Stimulated activated CD8-positive, alpha-beta memory T cell treated with anti-CD3 and anti-CD28 coated beads, Interleukin-7, amount 100 ng/mL, for 1 hour (primary cell): ENCODE measurements around the gene ITM2C.
A peak's percentile ranks its signal among the peaks of the same experiment; 100 is the strongest.

ENCODE experiments used
- DNase-seq, 2 donors: peaks; one replicate each; pipeline ENCODE4 v3.0.0-alpha.2; 2020; ENCODE audit warnings: low read depth in 2 of 2

Gene ITM2C

DNA sequence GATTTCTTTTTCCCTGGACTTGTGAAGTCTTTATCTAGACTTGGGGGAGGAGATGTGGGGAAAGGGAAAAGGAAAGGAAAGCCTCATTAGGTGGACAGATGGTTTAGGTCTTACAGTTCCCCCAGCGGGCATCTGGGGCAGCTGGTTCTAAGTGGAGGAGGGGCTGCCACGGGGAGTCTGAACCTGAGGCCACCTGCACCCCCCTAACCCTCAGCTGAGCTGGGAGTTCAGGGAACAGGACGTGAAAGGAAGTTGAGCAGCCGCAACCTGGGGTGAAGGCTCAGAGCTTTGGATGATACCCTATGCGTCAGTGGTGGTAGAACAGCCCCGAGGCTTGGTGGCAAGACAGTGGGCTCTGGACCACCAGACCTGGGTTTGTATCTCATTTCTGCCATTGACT is 26.8 kb downstream of the ITM2C start:
- DNase-seq = no peak

DNA sequence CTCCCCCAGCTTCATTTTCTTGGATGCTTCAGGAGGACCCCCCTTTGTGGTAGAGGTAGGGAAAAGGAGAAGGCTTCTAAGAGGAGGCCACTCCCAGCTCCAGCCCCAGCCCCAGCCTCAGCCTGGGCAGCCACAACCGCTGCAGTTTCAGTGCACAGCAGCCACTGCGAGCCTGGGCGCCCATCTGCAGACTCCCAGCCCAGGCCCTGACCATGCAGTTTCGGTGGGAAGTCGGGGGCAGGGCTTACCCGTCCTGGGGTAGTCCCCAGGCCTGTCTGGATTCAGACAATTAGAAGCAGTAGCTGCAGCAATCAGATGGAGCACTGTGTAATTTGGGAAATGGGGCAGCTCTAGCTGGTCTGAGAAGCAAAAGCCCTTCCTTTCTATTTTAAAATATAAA is 28.6 kb downstream of the ITM2C start:
- DNase-seq = no peak

DNA sequence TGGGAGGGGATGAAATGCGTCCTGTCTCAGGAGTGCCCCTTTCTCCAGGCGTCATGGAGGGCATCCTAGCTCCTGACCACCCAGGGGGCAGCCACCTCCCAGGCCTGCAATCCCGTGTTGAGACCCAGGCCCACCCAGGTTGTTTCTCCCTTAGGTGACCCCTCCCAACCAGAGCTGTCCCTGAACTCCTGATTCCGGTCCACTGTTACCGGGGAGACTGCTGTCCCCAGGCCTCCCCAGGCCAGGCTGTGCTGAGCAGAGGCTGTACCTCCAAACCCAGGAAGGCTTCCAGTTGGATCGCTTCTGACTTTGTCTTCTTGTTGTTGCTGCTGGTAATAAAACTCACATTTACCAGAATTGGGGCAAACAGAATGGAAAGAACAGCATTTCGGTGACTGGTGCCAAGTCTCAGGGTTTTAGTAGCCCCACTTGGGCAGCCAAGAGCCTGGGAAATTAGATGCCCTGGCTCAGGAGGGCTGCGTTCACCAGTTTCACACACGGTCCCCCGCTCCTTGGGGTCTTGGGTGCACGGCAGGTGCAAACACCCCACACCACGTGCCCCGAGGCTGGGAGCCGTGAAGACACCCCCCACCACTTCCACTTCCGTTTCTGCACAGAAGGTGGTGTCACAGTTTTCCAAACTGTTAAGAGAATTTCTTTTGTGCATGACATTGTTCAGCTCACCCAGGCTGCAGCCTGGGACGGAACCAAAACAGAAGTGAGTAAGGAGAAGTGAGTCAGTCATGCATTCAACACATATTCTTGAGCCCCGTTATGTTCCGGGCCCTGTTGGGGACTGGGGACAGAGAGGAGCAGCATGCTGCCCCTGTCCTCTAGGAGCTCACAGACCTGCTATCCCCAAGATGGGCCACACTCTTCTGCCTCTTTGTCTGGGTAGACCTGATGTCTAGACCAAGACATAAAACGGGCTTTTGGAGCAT is 29.4 kb downstream of the ITM2C start:
- DNase-seq = no peak

DNA sequence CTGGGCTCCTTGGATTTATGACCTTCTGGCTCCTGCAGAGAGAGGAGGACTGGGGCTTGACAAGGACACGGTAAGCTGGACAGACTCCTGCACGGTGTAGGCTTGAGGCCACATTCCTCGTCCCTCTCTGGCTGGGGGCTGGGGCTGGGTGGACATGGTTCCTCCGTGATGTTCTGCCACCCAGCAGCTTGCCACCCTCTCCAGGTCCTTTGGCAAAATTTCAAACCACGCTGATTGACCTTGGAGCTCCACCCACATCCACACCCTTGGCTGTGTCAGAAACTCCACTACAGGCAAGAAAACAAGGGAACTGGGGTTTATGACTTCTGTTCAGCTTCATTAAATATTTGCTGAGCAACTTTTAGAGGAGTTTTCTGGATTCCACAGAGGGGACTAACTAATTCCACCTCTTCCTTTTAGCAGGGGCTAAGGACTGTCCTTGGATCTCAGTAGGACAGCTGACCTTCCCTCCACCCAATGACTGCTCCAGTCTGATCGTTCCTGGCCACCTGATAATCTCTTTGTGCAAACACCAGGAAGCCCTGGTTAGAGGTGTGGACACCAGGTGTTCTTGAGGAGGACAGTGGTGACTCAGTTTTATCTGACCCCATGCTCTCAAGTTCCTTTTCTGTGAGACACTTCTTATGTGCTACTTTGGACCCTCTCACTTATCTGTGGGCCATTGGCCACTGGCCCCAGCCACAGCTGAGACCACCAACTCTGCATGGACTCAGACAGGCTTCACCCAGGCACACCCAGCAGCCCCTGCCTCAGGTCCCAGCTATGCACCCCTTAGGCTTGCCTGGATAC is 31.0 kb downstream of the ITM2C start:
- no peak for DNase-seq

DNA sequence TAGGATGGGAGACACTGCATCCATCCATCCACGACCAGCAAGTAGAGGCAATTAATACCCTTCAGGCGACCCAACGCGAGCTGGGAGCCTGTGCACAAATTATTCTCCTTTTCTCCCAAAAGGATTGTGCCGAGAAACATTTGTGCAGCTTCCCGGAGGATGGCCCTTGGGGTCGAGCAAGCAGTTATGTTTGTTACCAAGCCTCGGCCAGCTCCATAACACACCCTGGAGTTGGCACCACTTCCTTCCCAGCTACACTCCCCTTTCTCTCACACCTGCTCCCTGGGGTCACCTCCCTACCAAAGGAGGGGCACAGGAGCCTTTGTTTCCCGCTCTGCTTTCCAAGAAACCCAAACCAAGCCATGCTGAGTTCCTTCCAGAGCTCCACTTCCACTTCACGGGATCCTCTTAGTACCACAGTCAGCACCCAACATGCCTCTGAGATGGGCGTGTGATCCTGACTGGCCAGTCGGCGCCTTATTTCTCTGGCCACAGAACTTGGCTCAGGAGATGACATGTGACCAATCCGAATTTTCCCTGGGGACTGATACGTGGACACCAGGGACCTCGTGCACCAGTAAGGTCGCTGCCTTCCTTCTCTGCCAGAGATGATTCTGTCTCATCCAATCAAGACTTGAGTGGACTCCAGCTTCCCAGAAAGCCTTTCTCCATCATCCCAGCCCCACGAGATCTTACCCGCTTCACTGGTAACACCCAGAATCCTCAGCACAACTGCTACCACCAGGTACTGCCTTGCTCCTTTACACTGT is 31.8 kb downstream of the ITM2C start:
- DNase-seq = no peak

DNA sequence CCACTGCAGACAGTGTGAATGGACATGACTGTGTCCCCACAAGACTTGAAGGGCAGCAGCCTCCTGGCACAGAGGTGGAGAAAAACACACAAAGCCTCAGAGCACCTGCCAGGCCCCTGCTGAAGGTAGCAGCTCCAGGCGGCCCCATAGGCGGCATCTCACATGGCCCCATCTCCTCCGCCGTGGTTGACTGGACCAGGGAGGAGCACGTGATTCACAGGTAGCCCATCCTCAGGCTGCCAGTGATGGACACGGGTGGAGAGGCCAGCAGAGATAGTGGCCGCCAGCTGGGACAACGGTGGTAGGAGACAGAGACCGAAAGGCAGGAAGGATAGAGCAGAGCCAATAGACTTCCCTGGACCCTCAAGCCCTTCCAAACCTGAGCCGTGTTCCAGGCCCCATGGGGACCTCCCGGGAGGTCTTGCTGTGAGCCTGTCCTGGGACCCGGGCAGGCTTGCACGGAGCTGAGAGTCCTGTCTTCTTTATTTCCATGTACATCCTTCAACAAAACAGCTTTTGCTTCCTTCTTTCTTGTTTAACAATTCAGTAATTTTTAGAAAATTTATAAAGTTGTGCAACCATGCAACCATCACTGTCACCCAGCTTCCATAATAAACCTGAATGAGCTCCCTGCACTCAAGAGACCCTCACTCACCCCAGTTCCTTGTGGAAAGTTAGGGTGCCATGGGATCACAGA is 33.4 kb downstream of the ITM2C start:
- no peak for DNase-seq

DNA sequence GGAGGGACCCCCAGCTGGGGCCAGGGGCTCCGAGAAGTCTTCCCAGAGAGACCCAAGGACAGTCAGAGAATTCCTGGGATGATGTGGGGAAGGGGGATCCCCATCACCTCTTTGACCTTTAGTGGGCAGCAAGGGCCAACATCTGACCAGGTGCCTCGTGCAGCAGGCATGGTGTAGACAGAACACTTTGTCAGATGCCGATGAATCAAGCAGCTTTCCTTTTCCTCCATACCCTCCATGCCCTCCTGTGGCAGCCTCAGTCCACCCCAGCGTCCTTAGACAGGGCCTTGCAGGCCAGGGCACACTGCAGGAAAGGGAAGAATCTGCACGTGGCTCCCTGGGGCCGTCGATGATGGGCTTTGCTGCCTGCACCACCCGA is 34.0 kb downstream of the ITM2C start:
- DNase-seq = no peak

DNA sequence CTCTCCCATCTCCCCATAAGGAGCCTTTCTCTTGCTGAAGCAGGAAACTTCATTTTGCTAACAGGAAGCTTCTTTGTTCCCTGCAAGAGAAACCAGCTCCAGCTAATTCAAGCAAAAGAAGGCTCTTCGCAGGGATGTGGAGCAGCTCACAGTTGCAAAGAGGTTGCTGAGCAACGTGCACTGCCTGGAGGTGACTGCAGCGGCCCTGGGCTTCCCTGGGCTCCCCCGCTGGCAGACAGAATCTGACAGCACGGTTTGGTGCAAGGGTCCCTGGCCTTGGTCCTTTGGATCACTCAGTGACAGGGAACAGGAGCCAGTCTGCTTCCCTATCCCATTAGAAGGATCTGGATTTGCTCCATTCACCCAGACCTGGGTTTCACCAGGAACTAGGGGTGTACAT is 34.5 kb downstream of the ITM2C start:
- DNase-seq = no peak

DNA sequence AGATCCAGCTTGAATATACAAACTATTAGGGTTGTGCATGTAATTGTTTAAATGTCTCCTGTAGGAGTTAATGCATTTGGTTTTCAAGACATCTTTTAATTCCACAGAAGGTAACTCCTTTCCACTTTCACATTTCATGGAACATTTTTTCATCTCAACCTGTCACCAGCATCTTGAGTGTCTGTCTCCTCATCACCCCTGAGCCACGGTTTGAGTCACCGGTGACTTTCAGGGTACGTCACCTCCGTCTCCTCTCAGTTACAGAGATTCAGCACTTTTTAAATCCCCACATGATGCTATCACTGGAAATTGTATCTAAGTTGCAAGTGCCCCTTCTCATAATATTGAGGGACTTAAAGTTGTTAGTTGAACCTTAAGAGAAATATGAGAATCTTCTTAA is 35.0 kb downstream of the ITM2C start:
- no peak for DNase-seq

DNA sequence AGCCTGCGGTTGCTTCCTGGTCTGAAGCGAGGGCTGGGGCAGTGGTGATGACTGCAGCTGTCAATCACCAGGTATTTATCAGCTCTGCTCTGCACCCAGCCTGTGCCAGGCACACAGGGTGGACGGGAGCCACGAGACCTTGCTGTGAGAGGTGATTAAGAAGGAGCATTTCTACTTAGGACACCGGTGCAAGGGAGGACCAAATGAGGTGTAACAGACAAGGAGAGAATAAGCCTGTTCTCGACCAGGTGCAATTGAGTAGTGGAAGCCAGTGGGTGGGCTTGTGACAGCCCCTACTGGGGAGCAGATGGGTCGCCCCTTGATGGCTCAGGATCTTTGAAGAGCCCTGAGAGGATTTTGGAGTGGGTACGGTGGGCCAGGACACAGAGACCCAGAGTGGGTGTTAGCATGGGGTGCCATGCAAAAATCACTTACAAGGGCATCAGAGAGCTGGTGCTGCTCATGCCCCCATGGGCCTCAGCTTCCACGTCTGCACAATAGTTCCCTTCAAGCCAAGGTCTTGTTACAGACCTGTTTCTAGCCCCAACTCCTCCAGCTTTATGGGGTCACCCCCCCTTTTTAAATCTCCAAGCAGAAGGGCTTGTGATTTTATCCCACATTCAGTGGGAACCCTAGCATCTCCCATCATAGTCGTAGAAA is 35.7 kb downstream of the ITM2C start:
- DNase-seq = no peak

DNA sequence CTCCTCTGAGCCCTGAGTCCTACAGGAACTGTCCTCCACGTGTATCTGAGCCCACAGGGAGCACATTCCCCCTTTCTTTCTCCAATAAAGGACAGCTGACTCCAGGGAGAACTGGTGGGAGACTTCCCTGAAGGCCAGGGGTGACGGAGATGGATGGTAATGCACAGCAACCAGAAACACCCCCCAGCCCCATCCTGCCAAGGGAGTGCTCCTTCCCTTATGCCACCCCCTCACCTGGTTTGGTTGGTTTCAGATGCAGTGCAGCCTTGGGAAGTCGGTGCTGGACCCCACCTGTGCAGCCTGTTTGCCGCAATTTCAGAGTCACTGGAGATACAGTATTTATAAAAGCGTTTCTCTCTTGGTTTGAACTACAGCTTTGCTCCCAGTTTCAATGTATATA is 36.3 kb downstream of the ITM2C start:
- no peak for DNase-seq

DNA sequence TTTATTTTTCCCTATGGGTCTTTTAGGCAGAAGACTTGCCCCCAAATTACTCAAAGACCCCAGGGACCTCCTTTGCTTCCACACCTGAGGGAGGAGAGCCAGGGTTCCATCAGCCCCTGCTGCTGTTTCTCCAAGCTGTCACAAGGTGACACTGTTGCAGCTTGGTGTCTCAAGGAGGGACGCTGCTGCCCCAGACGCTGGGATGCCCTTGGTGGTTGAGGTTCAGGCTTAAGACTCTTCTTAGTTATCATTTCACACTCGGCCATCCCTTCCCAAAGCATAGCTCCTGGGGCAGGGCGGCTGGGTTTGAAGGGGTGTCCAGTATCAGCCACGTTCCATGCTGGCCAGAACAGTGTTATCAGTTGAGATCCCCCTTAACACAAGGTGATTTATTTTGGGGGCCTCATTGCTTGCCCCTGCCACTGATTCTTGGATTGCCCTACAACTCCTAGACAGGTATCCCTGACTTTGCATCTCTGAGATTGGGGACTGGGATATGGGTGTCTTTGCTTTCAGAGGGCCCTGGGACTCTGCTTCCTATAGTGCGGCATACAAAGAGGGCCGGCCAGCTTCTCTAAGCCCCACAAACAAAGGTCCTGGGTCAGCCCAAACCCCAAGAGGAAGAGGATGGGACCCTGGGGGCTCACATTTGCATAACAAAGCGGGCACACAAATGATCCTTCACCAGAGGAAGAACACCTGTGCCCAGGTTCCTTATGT is 37.6 kb downstream of the ITM2C start:
- DNase-seq = no peak

DNA sequence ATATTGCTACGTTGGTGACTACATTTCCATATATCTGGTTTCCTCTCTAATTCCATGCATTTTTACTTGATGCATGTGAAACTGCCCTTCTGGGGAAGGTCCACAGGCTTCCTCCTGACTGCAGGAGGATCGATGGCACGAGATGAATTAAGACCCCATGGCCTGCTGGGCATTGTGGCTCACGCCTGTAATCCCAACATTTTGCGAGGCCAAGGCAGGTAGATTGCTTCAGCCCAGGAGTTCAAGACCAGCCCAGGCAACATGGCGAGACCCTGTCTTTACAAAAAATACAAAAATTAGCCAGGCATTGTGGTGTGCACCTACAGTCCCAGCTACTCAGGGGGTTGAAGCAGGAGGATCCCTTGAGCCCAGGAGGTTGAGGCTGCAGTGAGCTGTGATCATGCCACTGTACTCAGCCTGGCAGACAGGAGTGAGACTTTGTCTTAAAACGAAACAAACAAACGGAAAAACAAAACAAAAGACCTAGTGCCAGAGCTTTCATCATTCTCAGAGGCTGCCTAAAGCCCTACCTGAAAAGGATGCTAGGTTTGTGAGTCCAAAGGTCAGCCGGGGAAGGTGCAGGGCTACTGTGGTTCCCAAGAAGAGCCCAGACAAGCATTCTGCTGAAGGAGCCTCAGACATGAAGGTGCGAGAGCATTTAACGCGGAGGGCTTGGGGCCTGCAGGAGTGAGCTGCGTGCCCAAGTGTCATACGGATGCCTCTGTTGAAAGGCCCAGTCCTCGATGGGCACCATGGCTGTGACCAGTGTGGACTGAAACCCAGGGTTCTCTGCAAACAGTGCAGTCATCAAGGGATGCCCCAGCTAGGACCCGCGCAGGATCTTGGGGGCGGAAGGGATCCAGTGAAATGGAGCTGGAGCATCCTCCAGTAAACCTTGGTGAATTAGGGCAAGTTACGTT is 38.7 kb downstream of the ITM2C start:
- no peak for DNase-seq

DNA sequence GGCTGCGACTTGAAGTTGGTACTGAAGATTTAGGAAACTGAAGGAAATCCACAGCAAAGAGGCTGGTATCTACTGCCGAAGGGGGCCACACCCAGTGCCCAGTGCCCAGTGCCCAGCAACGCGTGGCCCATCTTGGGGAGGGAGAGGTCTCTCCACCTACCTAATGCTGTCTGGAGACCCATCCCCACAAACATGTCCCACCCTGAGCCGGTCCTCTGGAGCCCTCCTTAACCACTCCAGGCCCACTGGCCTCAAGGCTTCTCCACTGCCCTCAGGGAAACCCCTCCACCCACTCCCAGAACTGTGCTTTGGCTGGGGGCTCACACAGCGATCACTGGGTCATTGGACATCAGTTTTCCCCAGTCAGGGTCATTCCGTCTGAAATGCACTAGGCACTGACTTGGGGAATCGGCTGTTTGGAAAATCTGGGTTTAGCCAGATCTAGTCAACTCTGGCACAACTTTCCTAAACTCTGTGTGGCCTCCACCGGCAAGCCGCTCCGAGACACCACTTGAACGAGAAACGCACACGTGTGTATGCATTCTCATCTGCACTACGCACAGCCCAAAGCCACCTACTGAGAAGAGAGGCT is 40.2 kb downstream of the ITM2C start:
- DNase-seq = no peak

DNA sequence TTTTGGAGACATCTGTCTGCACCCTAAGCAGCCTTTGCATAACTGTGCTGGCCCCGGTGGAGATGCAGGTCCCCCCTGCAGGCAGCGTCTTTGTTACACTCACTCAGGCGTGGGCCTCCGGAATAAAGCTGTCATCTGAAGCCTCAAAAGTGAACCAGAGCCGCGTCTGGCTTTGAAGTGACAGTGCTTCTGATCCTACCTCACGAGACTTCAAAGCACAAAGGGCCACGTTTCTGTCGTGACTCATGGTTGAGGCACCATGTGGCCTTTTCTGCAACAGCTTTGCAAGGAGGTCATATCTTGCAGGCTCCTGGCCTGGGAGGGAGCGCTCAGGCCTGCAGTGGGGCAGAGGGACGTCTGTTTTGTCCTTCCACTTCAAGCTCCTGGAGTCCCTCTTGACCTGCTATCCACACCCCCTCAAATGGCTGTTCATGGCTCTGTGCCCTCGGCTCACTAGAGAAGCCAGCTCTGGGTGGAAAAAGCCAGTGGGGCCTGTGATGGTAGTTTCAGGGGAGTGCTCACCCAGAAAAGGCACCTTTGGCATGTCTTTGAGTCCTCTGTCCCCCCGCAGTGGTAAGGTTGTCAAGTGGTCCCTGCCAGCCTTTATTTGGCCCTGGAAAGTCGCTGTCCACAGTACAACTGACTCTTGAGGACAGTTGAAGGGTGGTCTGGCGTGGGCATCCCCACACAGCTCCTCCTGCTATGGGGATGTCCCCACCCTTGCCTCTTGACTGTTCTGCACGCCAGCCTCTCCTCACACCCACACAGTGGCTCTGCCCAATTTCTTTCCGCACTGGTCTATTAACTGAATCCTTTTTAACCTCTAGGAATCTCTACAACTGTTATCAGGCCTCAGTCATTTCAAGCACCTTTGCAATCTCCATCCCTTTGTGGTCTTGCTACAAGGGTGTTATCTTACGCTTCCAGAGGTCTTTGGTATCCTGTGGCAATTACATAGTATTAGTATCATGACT is 41.0 kb downstream of the ITM2C start:
- peak; percentile 64 to 67 for DNase-seq

DNA sequence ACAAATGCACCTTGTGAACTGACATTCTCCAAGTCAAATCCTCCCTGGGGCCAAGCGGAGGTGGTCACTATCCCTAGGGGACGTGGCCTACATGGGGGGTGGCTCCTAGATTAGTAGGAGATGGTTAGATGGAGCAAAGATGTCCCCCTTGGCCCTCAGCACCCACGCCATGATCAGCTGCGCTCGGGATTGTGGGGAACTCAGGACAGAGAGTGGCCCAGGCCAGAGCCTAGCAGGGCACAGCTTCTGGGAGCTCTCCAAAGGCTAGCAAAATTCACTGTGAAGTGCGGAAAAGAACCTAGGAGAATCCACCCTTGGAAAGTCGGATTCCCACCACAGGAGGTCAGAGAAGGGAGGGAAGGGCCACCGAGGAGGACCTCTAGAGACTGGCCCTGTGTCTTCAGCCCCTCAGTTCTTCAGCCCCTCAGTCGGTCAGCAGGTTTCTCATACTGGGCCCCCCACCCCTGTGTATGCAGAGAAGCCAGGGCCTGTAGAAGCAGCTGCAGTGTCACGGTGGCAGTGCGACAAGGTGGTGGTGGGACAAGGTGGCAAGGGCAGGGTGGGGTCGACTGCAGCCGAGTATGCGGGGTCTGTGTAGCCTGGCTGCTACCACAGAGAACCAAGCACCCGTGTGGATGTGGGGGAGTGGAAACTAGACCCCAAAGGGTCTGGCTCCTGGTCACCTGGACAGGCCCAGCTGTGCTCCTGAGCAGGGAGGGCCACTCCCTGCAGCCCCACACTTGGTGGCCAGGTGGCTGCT is 41.9 kb downstream of the ITM2C start:
- no peak for DNase-seq
